Stimulated activated CD4-positive, alpha-beta T cell treated with anti-CD3 and anti-CD28 coated beads, Interleukin-4, amount 100 ng/mL, for 24 hours (primary cell): ENCODE measurements around the gene NPIPB6.

ENCODE experiments used
- DNase-seq: peaks from one replicate; pipeline ENCODE4 v3.0.0-alpha.2; 2020

The NPIPB6 gene

GRCh38 chr16:28297784-28298510 is 65.4 kb downstream of the NPIPB6 start:
- DNase-seq = no peak

- no peak for DNase-seq
These were observed 66.0 kb downstream of the NPIPB6 start for GRCh38 chr16:28297308-28297707.

GRCh38 chr16:28295276-28295675 is 68.0 kb downstream of the NPIPB6 start:
- no peak for DNase-seq

GRCh38 chr16:28294201-28294600 is 69.1 kb downstream of the NPIPB6 start:
- no peak for DNase-seq

GRCh38 chr16:28293601-28293960 is 69.7 kb downstream of the NPIPB6 start:
- no peak for DNase-seq

GRCh38 chr16:28292731-28293600 is 70.3 kb downstream of the NPIPB6 start:
- no peak for DNase-seq
